GM13977 (cell line): ENCODE data around the gene FANCC.

ENCODE experiments used
- DNase-seq: peaks from one replicate; pipeline ENCODE4 v3.0.0; 2012; ENCODE audit warnings: low spot score
- CTCF ChIP-seq: IDR thresholded peaks from 2 replicates; pipeline ENCODE4 v1.5.1; 2012; ENCODE audit warnings: mild to moderate bottlenecking, control low read depth; ENCODE audit not compliant: insufficient read depth; ENCODE audit errors: extremely low read depth, missing control alignments
- in situ Hi-C: fragments of 300-500 bp; cut with MboI; formaldehyde crosslinking; loops from one replicate; pipeline ENCODE4 v1.12.0; 2022; ENCODE audit warnings: low sequenced_read_pairs, low pct_unique_long_range_greater_than_20kb, mixed read lengths, inconsistent platforms; ENCODE audit not compliant: unreplicated experiment

FANCC gene

GRCh38 chr9:95249986-95250385 is 67.5 kb downstream of the FANCC start:
- DNase-seq, result no peak
- TF ChIP-seq CTCF, result no peak
- in situ Hi-C loops, result no loop called here

GRCh38 chr9:95246547-95246946 is 71.0 kb downstream of the FANCC start:
- in situ Hi-C loops, result no loop called here
- no peak for DNase-seq
- TF ChIP-seq CTCF, result no peak

- no peak for TF ChIP-seq CTCF
- in situ Hi-C loops, result no loop called here
- DNase-seq, result no peak
Measured at GRCh38 chr9:95242613-95243012, 74.9 kb downstream of the FANCC start.

- no peak for DNase-seq
- TF ChIP-seq CTCF, result no peak
- in situ Hi-C loops, result no loop called here
Measured at GRCh38 chr9:95239071-95239470, 78.4 kb downstream of the FANCC start.

GRCh38 chr9:95237336-95237735 is 80.2 kb downstream of the FANCC start:
- TF ChIP-seq CTCF, result no peak
- DNase-seq, result no peak
- in situ Hi-C loops, result no loop called here

- in situ Hi-C loops, result no loop called here
- DNase-seq, result no peak
- TF ChIP-seq CTCF, result no peak
Measured at GRCh38 chr9:95230046-95230445, 87.5 kb downstream of the FANCC start.
